HG03039 (cell line): ENCODE measurements around the gene LRRC19.

Experiments used
- ATAC-seq: cut with Tn5 transposase; IDR thresholded peaks from one replicate; pipeline ENCODE4 v1.9.1; 2021; ENCODE audit warnings: mild to moderate bottlenecking, moderate library complexity; ENCODE audit not compliant: unreplicated experiment

The LRRC19 gene, protein sequence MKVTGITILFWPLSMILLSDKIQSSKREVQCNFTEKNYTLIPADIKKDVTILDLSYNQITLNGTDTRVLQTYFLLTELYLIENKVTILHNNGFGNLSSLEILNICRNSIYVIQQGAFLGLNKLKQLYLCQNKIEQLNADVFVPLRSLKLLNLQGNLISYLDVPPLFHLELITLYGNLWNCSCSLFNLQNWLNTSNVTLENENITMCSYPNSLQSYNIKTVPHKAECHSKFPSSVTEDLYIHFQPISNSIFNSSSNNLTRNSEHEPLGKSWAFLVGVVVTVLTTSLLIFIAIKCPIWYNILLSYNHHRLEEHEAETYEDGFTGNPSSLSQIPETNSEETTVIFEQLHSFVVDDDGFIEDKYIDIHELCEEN

GRCh38 chr9:27005491-27005890, at the start of gene LRRC19:
Gene LRRC19 (minus strand): TSS chr9:27005672. CDS start chr9:26999694, 5,978 bp downstream.
- ATAC-seq, result no peak

DNA sequence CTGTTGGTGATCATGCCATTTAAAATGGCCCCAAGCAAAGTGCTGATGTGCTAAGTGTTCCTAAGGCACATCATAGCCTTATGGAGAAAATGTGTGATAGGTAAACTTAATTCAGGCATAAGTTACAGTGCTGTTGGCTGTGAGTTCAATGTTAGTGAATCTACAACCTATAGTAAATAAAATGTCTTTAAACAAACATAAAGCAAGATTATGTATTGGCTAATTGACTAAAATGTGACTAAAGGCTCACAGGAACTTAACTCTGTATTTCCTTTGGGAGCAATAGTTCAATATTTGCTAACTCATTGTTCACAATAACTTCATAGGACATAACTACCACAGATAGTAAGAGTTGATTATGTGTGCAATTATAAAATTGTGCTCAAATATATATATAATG, 49.4 kb upstream of the LRRC19 start:
- ATAC-seq, result no peak

GRCh38 chr9:27054125-27054524, 48.7 kb upstream of the LRRC19 start:
- no peak for ATAC-seq

- no peak for ATAC-seq
Observed at GRCh38 chr9:27053369-27054022, 48.0 kb upstream of the LRRC19 start.

GRCh38 chr9:27047136-27047535, 41.7 kb upstream of the LRRC19 start:
- ATAC-seq, result no peak

DNA sequence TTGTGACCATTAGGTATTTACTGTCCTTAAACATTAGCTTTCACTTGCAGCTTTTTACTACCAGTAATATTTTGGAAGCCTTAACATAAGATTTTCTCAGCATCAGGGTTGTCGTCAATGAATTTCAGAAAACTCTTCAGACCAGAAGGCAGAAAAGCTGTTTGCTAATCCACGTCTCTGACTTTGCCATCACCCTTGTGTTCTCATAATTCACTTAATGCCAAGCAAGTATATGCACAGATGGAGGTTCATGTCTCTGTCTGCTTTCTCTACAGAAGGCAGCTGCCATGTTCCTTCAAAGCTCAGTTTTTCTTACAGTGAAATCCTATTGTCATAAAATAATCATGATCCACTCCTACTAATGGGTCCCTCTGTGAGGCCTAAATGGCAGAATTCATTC, 37.7 kb upstream of the LRRC19 start:
- ATAC-seq, result no peak

- no peak for ATAC-seq
Observed at GRCh38 chr9:27042476-27042875, 37.0 kb upstream of the LRRC19 start.

DNA sequence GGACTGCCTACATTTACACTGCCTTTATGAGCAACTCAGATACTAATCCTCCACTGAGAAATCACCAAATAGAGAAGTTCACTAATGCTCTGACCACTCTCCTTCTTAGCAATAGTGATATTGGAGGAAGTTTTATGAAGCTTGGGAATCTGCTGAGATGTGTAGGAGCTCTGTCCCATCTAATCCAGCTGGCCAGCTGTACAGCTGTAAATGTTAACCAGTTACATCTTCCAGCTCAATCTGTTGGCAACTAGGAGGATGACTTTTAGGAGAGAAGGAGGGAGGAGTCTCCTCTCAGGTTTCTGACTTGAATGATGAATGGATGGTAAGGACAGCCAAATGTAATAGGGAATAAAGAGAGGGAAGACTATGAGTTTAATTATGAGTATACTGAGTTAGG, 36.3 kb upstream of the LRRC19 start:
- no peak for ATAC-seq

DNA sequence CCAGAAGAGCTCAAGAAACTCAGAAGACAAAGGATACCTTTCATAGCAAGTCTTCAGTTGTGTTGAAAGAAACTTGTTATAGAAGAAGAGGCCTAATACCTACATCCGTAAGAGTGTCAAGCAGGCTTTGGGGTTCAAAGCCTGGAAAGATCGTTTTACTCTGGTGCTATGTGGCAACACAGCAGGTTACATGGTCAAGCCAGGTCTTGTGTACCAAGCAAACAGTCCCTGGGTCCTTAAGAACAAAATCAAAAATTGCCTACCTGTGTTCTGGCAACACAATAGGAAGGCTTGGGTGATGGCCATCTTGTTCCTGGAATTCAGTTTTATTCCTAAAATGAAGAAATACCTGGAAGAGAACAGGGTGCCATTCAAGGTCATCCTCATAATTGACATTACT, 32.0 kb upstream of the LRRC19 start:
- ATAC-seq, result no peak

DNA sequence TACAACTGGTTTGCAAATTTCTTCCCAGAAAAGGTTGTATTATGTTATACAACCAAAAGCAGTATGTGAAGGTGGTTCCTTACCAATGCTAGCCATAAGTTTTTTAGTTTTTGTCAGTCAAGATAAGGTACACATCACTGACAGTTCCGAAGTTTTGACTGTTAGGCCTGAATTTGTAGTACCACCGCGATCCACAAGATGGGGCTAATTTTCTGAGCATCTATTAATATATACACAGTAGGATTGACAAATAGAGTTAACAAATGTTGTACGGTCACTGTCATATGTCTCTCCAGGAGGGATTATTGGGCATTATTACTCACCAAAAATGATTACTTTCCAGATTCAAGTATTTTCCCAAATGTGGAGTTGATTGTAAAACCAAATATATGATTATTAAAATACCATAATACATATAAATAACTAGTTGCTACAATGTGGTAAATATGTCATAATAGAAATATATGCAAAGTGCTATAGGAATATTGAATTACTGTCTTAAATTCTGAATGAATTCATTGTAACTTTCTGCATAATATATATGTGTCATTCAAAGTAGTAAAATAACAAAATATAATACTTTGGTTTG, 28.4 kb upstream of the LRRC19 start:
- ATAC-seq, result peak; percentile 76

GRCh38 chr9:27029186-27029585, 23.7 kb upstream of the LRRC19 start:
- no peak for ATAC-seq

DNA sequence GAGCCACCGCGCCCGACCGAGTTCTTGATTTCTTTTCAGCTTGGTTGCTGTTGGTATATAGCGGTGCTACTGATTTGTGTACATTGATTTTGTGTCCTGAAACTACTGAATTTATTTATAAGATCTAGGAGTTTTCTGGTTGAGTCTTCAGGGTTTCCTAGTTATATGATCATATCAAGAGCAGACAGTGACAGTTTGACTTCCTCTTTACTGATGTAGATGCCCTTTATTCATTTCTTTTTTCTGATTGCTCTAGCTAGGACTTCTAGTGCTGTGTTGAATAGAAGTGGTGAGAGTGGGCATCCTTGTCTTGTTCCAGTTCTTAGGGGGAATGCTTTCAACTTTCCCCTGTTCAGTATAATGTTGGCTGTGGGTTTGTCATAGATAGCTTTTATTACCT, 17.4 kb upstream of the LRRC19 start:
- ATAC-seq, result no peak

DNA sequence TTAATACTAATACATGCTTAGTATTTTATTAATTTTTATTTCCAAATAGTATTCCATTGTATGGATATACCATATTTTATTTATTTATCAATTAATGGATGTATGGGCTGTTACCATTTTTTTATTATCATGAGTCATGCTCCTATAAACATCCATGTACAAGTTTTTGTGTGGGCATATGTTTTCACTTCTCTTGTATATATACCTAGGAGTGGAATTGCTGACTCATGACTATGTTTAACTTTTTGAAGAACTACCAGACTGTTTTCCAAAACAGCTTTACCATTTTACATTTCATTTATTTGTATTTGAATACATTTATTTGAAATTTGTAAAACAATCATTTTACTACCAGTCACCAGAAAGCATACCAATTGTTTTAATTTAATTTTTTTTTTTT, 14.1 kb upstream of the LRRC19 start:
- ATAC-seq, result no peak

- ATAC-seq, result no peak
Observed at GRCh38 chr9:27003426-27004077, 1.9 kb downstream of the LRRC19 start.

- ATAC-seq, result no peak
Observed at GRCh38 chr9:26995810-26996209, 9.7 kb downstream of the LRRC19 start.

DNA sequence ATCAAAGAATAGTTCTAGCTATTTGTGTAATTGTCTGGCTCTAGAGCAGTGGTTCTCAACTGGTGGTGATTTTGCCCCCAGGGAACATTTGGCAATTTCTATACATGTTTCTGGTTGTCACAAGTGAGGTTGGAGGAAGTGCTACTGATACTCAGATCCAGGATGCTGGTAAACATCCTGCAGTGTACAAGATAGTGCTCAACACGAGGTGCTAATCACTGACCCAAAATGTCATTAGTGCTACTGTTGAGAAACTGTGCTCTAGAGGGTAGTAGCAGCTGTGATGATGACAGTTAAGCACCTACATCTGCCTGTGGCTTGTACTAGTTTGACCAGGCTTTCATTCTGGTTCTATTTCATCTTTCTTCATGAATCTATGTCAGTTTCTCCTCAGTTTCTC, 22.1 kb downstream of the LRRC19 start:
- ATAC-seq, result no peak

DNA sequence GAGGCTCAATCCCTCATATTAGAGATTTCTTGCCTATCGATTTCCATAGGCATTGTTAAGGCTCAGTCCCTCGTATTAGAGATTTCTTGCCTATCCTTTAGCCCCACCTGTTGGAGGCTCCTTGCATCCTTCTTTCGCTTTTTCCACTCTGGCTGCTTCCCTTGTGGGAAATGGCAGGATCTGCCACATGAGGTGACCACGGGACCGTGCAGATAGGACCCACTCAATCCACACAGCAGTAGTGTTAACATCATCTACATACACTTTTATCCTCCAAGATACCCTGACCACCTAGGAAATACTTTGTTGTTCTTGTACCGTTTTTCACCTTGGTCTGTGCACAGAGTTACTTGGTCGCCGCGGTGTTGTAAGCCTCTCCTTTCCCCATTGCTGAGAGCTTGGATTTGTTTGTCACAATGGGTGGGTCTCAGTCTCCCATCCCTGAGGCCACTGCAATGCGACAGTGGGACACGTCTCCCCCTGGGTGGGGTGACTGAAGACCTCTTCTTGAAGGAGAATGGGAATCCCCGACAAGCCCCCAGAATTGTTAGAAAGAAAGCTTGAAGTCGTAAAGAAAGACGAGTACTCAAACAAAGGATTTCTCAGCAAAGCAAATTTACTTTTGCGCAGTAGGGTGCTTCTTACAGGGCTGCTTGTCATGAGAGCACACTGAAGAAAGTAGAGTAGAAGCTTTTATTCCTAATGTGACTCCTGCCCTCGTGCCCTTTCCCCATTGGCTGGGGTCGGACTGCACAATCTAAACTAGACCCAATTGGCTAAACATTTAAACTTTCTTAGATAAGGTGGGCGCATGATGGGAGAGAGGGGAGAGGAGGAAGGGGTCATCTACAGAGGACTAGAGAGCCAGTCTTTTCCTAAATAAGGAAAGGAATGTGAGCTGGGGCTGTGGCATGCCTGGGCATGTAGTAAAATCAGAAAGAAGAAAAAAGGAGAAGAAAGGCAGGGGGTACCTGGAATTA, 29.5 kb downstream of the LRRC19 start:
- no peak for ATAC-seq

DNA sequence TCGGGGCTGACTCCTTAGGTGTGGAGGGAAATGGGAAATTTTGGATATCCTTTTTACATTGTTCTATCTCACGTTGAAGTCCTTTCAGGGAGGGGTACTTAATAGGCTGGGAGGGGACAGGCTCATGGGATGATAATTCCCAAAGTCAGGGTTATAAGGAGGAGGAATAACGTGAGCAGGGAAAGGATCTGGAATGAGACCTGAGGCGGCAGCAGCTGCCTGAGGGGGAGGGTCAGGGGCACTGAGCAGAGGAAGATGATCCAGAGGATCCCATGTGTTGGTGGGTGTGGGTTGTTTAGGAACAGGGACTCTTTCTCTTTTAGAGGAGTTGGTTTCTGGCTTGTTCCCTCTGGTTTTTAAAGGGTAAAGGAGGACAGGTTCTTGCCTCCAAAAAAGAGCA, 30.5 kb downstream of the LRRC19 start:
- no peak for ATAC-seq

DNA sequence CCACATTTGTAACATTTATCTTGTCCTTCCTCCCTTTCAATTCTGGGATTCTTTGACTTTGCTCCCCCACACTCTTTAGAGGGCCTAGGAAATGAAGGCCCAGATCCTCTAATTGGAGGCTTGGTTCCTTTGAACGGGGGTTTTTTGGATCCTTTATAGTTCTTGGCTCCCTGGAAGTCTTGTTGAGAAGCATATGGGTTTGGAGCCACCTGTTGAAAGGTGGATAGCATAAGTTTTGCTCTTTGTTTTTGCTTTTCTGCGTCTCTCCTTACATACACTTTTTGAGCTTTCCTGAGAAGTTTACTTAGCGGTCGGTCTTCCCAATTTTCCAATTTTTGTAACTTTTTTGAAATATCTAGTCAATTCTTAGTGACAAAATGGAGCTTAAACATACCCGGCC, 31.5 kb downstream of the LRRC19 start:
- ATAC-seq, result no peak

GRCh38 chr9:26971721-26972120, 33.8 kb downstream of the LRRC19 start:
- no peak for ATAC-seq

DNA sequence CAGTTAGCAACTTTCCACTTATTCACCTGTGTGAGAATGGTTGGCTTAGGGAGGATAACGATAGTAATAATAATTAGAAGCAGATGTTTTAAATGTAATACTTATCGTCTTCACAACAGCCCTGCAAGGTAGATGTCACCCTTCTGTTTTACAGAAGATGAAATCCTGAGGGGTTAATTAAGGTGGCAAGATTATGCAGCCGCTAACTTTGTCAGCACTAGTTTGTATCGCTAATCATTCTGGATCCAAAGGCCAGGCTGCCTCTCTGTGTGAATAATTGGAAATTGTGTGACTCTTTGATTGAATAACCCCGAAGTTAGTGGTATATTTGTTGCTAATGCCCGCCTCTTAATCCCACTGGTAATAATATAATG, 48.6 kb downstream of the LRRC19 start:
- ATAC-seq, result no peak
